GDM1 (cell line): ENCODE measurements around the gene NXPH4.

ENCODE experiments used
- DNase-seq: peaks from one replicate; lab custom pipeline; 2025; lab: John Stamatoyannopoulos, UW

NXPH4 gene

GRCh38 chr12:57243521-57244311, 27.1 kb downstream of the NXPH4 start:
- DNase-seq: peak; percentile 36

DNA sequence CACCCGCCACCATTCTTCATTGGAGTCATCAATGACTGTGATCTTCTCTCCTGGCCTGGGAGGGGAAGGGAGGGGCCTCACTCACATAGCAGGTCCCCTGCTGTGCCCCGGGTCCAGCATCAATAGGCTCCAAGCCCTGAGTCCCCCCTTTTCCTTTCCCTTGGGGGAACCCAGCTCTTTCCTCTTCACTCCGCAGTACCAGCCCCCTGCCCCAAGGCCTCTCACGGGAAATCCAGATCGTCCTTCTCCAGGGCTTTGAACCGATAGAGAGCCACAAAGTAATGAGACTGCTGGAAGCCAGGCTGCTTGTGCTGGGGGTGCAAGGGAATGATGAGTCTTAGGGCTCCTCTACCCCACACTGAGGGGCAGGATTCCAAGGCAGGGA, 27.7 kb downstream of the NXPH4 start:
- DNase-seq: no peak

- no peak for DNase-seq
Observed at GRCh38 chr12:57247041-57247440, 30.4 kb downstream of the NXPH4 start.

DNA sequence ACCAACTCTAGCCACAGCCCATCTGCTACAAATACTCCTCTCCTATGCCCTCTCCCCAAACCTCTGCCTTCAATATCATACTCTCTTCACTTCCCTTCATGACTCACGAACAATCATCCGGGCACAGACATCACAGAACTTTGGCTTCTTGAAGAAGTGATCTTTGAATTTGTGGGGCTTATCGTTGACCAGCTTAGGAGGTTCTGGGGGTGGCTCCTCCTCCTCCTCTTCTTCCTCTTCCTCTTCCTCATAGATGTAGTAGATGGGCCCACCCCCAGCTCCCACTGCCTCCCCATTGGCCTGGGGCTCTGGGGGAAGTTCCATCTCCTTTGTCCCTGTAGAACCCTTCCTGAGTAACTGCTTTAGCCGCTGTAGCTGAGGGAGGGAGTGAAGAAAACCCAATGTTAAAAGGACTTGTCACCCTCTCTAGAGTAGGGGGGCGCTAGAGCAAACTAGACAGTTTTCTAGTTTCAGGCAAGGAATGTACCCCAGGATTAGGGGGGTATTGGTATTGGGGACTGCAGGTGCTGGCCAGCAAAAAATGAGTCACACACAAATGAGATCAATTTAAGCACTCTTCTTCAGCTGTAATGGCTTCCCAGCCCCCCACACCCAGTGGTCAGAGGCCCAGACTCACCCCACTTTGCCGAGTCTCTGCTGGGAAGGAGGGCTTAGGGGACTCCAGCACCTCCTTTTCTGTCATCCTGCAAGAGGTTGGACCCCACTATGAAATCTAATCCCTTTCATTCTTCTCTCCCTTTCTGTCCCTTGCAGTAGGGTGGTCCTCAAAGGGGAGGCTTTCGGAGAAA, 32.5 kb downstream of the NXPH4 start:
- DNase-seq: peak; percentile 75

DNA sequence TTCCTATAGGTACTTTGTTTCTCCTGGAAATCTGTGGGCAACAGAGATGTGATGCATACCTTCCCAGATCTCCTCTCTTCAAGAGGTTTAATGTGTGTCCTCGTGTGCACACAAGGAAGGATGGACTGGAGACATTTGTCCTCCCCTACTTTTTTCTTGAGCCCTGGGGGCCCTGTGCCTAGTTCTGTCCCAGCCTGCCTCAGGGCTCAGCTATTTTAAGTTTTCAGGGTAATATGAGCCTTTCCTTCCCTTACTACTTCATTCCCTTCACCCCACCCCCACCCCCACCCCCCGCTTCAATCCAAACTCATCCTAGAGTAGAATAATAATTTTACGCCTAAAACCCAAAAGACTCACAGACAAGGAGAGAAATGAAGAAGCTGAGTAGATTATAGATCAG, 33.9 kb downstream of the NXPH4 start:
- no peak for DNase-seq

- DNase-seq: no peak
Observed at GRCh38 chr12:57250956-57251355, 34.4 kb downstream of the NXPH4 start, which contains the start of gene STAC3. Gene STAC3, minus strand, starts transcription at chr12:57251187. Its CDS starts 1,551 bp downstream, at chr12:57249636.

DNA sequence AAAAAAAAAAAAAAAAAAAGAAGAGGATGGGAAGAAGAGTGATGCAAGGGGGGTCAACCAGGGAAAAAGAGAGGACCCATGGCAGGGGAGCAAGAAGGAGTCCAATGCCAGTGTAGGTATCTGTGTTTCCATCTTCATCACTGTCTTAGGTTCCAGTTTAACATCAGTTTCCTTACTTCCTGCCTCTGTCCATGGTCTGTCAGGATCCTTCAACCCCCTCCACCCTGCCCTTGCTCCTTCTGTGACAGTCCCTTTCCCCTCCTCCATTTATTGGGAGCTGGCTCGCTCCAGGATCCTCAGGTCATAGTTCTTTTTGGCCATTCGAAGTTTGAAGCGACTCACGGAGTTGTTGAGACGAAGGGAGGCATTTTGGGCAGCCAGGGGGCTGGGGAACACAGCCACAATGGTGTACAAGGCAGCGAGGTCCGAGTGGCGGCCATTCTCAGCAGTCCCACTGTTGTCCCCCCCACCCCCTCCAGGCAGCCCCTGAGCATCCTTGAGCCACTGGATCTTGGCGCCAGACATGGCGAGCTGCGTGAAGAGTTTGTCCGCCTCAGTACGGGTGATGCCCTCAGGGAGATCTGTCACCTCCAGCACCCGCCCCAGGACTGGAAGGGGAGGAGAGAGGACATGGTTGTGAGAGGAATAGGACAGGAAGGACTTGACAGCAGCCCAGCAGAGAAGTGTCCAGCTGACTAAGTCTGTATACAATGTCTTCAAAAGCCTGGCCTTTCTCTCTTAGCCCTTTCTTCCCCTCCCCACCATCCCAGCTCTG, 38.1 kb downstream of the NXPH4 start:
- DNase-seq: no peak

GRCh38 chr12:57255916-57256315, 39.3 kb downstream of the NXPH4 start:
- DNase-seq: no peak

DNA sequence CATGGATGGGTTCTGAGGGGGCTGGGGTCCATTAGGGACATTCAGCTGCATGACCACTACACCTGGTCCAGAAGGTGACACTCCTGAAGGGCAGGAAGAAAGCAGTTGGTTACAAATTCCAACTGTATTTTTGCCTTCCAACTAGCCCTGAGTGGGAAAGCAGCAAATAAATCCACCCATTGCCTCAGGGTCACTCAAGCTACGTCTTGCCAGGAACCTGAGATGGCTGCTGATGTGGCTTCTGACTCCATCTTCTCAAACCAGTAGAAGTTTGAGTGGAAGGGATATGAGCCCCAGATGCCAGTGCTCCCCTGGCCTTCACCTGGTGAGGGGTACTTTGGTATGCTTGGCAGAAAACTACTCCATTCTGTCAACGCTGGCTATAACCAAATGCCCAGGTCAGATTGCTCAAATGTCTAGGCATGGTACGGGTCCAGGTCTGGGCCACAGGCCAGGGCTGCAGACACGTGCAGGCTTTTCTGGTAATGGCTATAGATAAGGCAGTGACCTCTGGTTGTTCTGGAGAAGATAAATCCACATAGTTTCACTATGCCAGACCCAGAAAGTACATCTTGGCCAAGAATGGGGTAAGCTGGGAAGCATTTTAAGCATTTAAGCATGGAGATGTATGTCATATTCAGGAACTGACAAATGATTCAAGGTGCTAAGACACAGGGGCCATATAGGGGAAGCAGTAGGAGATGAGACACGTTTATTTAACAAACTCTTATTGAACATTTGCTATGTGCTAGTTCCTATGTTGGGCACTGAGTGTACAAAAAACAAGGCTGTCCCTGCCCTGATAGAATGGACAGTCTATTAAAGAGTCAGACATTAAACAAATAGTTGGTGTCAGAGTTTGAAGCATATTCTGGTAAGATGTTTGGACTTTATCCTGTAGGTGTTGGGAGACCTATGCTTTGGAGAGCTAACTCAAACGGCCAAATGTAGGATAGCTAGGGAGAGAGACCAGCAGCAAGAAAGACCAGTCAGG, 42.7 kb downstream of the NXPH4 start:
- DNase-seq: no peak

DNA sequence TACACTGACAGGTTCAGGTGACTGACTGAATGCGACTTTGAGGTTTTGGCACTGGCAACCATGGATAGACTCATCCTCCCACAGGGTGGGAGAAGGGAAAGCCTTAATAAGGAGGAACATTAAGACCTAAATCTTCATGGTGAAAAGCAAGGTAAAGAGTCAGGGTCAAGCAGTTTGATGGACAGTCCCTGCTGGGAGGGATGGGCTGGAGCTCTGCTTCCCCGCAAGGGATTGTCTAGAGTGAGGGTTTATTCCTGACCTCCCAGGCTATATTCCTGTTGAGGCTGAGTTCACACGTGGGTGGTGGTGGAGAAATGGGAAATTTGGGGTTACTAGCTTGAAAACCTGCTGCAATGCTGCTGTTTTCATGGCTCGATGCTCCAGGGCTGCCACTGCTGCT, 43.8 kb downstream of the NXPH4 start:
- DNase-seq: no peak

- DNase-seq: no peak
Observed at GRCh38 chr12:57261428-57261865, 44.9 kb downstream of the NXPH4 start.

DNA sequence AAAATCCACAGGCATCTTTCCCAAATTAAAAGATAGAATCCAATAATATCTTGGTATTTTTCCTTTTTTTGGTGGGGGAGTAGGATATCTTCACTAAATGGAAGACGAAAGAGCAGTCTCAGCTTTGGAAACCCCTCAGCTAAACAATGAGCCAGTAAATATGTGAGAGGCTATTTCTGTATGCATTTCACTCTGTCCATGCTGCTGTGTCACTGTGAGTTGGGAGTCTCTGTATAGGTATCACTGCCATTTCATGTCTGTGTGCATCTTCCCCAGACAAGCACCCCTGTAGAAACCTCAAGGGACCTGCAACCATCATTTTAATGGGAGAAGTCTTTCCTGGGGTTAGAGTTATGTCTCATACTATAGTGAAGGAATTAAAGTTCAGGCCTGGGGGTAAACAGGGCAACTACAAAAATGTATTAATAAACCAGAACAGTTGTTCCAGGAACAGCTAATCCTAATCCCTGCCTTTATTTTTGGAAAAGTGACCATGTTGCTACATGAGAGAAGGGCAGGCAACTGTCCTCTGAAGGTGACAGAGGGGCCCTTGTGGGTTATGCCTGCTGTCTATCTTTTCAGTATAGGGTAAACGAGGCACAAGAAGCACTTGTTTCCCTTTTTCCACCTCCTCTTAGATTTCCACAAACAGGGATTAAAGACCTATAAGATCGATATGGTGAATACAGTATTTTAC, 45.7 kb downstream of the NXPH4 start:
- DNase-seq: no peak

DNA sequence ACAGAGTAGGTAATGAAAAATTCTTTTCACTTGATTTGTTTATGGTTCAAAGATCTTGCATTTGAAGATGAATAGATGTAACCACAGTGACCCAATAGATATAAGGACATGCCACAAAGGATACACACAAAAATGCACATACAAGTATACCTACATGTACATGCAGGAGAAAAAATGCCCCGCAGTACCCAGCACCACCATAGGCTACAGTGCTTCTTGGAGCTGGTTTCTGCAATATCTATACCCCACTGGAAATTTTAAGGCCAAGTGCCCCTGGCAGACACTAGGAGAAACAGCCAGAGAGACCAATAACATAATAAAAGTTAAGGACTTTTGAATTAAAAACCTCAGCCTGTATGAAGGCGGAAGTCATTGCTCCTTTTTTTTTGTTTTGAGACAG, 46.5 kb downstream of the NXPH4 start:
- DNase-seq: no peak

DNA sequence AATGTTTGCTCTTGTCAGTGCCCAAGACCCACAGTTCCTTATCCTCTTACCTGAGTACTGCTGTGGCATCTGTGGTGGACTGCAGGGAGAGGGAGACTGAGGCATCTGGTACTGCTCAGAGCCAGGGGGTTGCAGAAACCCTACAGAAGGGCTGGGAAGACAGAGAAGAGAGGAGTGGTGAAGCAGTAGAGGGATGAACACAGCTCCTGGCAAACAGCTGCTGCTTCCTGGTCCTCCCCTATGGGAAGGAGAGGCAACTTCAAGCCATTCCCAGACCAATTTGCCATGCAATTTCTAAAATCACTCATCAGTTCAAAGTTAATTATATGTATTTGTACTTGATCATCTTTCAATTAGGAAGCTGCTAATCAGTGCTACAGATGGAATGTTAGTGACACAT, 50.1 kb downstream of the NXPH4 start:
- no peak for DNase-seq

GRCh38 chr12:57268264-57268663, 51.7 kb downstream of the NXPH4 start:
- DNase-seq: no peak

DNA sequence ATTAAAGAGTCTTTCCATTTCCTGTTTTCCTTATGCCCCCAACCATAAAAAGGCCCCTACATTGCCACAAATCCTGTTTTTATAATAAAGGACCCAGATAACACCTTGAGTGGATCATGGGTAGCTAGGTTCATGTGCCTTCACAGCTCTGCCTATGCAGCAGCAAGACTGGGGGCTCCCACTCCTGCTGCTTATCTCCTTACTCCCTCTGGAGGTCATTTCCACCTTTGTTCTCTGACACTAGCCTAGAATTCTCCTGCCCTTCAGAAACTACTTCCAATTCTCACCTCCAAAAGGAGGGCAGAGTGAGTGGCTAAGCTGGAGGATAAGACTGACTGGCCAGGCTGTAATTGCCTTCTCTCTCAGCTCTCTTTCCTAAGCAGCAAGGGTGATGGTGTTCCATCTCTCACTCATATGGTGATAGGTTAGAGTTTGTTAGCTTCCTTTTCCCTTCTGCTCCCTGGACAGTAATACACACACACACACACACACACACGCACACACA, 54.4 kb downstream of the NXPH4 start:
- DNase-seq: peak; percentile 11

DNA sequence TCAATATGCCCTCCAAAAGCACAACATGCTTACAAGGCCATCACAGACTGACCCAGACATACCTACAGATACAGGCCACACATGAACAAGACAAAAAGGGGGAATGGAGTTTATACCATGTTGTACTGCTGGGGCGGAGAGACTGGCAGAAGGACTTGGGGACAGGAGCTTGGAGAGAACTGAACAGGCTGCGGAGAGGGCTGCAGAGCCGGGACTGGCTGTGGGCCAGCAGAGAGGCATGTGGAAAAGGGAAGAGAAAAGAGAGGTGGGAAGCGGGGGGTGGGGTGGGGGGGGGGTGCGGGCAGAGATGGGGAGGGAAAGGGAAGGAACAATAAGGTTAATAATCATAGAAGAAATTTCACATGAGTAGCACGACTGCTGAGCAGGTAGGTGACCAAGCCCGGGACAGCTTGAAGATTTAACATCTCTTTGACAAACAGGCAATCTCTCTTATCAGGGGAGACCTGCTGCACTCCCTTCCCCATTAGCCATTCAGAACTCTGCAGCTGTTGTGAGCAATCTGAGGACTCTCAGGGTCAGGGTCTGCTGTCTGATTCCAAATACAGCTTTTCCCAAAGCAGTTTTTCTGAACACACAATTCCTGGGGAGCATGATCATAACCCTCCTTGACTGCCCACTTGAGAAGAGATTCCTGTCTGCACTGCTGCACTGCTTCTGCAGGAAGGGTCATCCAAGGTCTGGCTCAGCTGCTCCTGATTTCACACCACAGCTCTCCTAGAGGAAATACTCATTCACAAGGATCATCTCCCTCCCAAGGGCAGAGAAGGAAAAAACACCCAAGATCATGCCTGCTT, 56.0 kb downstream of the NXPH4 start:
- DNase-seq: no peak

DNA sequence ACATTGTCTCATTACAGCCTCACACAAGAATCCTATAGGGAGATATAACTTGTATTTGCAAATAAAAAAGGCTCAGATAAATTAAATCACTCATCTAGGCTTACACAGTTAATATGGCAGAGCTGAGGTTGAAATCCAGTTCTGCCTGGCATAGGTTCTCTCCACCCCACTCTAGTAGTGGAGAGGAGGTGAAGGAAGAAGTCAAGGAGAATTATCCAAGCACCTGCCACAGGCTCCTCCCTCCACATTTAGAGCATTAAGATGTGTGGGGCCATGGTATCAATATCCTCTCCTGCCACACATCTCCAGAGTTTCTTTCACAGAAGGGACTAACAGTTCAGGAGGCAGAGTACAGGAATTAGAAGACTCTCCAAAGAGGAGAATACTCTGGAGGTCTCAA, 56.9 kb downstream of the NXPH4 start:
- DNase-seq: no peak
